EH (cell line): ENCODE measurements around the gene PCBD2.
"Not testable (repeated sequence)": the region's sequence is repeated elsewhere in the genome, so short reads cannot be mapped to it uniquely, and the experiment has no call there.

ENCODE experiments used
- DNase-seq: peaks from one replicate; pipeline ENCODE4 v3.0.0-alpha.2; 2015; ENCODE audit warnings: low read depth

PCBD2 gene

DNA sequence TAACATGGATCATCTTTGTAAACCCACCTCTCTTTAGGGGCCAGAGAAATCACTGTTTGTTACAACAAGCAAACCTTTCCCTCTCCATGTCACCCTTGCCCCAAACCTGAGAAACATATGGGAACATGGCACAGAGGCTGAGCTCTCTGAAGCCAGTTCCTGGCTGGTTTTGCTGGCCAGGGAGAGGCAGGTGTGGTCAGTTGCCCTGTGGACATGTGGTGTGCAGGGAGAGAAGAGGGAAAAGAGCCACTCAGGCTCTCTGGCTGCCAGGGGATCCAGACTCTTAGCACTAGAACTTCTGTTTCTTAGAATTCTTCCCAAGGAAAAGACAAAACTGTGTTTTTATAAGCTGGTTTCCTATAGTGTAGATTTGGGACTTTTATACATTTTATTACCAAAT is 58.2 kb downstream of the PCBD2 start:
- no peak for DNase-seq

DNA sequence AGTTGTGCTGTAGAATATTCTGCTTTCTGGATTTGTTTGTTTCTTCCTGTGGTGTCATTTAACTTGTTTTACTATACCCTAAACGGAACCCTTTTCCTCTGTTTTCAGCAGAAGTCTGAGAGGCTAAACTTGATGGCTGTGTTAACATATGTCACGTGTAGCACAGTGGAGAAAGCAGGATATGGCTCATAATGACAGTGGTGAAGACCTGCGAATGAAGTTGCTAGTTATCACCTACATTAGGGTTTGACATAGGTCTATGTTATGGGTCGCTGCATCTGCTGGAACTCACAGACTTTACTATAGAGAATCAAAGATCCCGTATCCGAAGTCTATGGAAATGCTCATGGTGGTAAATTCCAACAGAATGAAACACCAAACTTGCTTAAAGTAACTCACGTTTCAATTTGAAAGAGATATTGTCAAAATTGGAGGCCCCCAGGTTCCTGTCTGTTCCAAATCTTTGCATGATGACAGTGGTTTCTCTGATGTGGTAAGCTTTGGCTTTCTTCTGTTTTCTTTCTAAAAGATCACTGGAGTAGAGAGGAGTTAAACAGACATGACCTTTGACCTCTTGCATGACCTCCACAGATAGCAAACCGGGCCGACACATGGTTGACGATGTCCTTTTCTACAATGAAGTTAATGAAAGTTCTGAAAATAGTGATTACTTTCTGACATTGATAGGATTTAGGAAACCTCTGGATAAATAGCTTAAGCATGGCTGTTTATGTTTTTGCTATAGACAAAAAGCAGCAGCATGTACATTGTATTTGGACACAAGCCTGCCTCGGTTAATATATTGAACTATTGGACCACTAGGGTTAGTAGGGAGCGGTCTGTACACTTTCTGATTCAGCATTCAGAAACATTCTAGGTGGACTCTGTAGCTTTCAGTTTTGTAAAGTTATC is 59.7 kb downstream of the PCBD2 start:
- no peak for DNase-seq

DNA sequence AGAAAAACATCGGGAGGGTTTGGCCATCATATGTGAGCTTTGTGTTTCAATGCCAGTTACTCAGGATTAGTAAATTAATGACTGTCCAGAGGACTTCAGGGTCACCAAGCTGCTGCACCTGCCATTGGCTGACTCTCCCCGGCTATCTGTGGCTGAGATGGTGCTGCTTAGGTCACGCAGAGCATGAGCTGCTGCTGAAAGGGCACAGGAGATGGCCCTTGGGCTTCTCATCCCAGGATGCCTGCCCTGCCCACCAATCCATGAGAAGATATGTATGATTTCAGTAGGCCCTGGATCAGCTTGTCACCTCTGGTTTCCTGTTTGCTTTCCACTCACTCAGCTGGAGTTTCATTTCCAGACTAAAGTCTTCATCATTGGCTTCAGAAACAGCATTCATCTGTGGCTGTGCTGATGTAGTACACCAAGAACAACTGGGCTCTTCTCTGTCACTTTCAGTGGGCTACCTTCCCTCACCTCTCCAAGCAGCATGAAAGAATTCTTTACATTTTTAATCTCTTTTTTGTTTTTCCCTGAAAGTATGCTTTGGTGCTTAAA is 60.4 kb downstream of the PCBD2 start:
- no peak for DNase-seq

DNA sequence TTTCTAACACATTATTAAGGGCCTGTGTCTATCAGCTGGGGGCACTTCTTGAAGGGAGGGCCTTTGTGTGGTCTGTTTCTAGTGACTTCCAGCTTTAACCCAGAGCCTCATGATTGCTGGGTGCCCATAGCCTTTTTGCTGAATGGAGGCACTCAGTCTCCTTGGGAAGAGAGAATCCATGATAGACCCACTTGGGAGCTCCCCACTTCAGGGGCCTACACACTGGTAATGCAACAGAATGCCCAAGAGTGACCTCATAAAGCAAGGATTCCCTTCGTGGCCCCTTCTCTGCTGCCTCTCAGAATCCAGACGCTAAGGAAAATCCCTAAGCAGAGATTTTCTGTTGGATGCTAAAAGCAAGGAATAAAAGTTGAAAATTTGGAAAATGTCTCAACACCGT is 62.7 kb downstream of the PCBD2 start, which contains the start of gene CATSPER3:
Gene CATSPER3, plus strand, starts transcription at position 301 of the 400 bp plus-strand sequence. Its CDS starts 85 bp downstream, at position 386.
- no peak for DNase-seq

DNA sequence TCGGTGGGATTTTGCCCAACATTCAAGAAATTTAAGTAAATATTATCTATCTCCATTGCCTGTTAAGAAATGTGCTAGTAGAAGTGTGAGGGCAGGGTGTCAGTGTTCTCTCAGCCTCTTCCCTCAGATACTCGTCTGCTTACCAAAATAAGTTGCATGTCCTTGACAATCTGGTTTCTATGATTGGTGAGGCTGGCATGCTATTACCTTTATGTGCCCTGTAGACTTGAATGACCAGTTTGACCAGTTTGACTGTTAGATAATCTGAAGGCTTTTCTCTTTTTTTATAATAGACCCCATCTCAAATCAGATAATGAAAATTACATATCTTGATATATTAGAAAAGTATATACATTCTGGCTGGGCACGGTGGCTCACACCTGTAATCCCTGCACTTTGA is 63.1 kb downstream of the PCBD2 start:
- DNase-seq: no peak

DNA sequence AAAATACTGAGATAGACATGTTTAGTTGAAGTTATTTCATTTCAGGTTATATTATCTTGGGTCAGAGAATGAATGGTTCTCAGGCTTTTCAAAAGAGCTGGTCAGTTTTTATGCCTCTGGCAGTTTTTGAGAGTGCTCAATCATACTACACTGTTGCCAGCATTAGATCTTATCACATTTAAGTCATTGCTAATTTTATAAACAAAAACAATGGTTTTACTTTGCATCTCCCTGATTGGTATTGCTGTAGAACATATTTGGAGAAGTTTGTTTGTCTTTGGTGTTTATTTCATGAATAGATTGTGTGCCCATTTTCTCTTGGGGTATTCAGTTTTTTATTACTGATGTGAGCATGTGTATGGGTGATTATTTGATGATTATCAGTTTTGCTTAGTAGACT is 64.2 kb downstream of the PCBD2 start:
- peak; percentile 18 for DNase-seq

DNA sequence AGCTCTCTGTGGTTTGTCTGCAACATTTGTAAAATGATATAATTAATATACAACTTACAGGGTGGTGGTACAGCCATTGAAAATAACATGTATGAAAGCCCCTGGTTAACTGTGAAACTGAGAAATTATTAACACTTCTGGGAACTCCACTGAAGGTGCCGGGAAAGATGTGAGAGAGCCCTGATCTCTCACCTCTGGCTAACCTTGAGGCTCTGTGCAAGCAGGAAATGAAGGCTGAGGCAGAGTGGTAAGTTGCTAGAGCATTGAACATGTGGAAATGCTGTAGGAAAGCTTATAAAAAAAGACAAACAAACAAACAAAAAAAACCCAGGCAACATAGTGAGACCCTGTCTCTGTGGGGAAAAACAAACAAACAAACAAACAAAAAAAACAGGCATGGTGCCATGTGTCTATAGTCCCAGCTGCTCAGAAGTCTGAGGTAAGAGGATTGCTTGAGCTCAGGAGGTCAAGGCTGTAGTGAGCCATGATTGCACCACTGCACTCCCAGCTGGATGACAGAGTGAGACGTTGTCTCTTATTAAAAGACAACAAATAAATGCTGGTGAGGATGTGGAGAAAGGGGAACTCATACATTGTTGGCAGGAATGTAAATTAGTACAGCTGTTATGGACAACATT is 70.3 kb downstream of the PCBD2 start:
- DNase-seq: no peak

DNA sequence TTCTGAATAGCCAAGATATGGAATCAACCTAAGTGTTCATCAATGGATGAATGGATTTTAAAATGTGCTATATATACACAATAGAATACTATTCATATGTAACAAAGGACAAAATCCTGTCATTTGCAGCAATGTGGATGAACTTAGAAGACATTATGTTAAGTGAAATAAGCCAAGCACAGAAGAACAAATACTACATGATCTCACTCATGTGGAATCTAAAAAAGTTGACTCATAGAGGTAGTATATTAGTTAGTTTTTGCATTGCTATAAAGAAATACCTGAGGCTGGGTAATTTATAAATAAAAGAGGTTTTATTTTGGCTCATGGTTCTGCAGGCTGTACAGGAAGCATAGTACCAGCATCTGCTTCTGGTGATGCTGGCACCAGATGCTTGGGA is 70.9 kb downstream of the PCBD2 start:
- DNase-seq: no peak

DNA sequence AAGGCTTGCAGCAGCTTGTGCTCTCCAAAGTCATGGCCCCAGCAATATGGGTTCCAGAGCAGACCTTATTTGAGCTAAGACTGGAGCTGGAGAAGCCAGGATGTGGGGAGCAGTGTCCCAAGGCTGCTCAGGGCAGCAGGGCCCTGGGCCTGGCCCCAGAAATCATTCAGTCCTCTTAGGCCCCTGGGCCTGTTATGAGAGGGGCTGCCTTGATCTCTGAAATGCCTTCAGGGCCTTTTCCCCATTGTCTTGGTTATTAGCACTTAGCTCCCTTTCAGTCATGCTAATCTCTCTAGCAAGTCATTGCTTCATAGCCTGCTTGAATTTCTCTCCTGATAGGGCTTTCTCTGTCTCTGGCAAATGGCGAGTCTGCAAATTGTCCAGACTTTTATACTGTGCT is 71.9 kb downstream of the PCBD2 start:
- no peak for DNase-seq

DNA sequence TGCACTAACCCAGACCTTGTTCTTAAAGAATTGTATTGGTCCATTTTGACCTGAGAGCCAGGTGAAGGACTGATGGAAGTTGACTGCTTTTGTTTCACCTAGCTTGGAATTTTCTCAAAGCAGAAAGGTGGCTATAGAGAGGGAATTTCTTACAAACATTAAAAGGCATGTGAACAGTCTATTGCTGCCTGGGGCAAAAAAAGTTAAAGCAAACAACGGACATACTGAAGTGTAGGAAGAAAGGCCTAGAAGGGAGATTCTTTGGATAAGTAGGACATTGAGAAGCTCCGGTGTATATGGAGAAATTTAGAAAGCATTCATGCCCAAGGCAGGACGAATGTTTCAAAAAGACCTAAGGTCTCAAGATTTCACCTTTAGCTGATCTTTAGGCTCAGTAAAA is 74.5 kb downstream of the PCBD2 start:
- no peak for DNase-seq

DNA sequence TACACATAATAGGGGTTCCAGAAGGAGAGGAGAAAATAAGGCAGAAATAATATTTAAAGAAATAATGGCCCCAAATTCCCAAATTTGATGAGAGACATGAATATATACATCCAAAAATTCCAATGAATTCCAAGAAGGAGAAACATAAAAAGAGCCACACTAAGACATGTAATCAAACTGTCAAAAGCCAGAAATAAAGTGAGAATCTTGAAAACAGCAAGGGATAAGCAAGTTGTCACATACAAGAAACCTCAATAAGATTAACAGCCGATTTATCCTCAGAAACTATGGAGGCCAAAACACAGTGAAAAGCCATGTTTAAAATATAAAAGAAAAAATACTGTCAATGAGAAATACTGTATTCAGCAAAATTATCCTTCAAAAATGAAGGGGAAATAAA is 77.3 kb downstream of the PCBD2 start:
- no peak for DNase-seq

DNA sequence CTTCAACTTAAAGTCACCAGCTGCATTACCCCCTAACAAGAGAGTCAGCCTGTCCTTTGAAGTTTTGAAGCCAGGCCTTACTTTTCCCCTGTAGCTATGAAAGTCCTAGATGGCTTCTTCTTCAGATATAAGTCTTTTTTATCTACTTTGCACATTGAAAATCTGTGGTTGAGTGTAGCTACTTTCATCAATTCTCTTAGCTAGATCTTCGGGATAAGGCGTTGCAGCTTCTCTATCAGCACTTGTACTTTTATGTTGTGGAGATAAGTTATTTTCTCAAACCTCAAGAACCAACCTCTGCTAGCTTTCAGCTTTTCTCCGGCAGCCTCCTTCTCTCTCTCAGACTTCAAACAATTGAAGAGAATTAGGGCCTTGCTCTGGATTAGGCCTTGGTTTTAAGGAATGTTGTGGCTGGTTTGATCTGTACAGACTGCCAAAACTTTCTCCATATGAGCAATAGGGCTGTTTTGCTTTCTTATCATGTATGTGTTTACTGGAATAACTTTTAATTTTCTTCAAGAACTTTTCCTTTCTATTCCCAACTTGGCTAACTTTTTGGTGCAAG is 84.4 kb downstream of the PCBD2 start:
- peak; percentile 6 for DNase-seq

DNA sequence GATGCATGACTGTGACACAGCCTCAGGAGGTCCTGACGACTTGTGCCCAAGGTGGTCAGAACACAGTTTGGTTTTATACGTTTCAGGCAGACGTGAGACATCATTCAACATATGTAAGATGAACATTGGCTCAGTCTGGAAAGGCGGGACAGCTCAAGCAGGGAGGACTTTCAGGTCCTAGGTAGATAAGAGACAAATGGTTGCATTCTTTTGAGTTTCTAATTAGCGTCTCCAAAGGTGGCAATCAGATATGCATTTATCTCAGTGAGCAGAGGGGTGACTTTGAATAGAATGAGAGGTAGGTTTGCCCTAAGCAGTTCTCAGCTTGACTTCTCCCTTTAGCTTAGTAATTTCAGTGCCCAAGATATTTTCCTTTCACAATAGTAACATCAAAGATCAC is 85.3 kb downstream of the PCBD2 start:
- DNase-seq: not testable (repeated sequence)

DNA sequence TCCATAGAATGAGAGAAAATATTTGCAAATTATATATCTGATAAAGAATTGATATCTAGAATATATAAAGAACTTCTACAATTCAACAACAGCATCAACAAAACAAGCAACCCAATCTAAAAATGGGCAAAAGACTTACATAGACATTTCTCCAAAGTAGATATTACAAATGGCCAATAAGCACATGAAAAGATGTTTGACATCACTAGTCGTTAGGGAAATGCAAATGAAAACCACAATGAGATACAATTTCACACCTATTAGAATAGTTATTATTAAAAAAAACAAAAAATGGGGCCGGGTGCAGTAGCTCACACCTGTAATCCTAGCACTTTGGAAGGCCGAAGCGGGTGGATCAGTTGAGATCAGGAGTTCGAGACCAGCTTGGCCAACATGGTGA is 87.2 kb downstream of the PCBD2 start:
- no peak for DNase-seq

DNA sequence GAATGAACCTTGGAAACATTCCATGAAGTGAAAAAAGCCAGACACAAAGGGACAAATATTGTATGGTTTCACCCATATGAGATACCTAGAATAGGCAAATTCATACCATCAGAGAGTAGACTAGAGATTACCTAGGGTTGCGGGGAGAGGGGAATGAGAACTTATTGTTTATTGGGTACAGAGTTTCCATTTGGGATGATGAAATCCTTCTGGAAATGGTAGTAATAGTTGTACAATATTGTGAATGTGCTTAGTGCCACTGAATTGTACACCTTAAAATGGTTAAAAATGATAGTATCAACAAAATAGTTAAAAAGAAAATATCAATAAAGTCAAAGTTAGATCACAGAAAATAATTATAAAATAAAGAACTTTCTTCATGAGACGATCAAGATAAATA is 88.2 kb downstream of the PCBD2 start:
- no peak for DNase-seq

DNA sequence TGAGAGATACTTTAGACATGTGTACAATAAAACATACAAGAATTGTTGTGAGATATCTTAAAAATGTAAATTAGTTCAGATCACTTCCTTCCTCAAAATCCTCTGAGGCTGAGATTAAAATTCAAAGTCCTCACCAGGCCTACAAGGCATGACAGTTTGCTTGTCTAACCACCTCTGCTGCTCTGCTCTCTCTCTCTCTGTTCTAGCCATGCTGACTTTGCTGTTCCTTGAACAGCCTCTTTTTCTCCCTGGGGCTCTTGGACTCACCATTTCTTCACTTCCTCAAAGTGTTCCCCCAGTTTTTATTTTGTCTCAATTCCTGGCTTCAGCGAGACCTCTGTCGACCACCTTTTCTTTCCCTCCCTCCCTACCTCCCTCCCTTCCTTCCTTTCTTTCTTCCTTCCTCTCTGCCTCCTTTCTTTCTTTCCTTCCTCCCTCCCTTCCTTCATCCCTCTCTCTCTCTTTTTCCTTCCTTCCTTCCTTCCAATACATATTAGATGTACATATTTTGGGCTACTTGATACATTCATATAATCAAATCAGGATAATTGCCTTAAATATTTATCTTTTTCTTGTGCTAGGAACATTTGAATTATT is 89.7 kb downstream of the PCBD2 start:
- DNase-seq: no peak

DNA sequence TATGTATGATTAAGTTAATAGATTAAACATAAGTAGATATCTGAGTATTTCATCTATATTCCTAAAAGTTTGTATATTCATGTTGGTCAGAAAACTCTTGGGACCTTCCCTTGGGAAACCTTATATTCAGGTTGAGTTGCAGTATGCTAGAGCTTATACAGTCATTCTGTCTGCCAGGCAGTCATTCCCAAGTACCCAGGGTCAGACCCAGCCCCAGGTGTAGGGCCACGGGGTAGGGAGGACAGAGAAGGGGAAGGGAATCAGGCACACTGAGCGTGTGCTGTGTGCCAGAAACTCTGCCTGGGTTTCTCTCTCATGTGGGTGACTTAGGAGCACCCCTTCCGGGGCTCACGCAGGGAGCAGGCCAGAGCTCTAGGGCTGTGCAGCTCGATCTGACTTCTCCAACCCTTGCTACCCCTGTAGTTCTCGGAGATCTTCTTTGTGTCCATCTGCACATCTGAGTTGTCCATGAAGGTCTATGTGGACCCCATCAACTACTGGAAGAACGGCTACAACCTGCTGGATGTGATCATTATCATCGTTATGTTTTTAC is 91.0 kb downstream of the PCBD2 start:
- no peak for DNase-seq

DNA sequence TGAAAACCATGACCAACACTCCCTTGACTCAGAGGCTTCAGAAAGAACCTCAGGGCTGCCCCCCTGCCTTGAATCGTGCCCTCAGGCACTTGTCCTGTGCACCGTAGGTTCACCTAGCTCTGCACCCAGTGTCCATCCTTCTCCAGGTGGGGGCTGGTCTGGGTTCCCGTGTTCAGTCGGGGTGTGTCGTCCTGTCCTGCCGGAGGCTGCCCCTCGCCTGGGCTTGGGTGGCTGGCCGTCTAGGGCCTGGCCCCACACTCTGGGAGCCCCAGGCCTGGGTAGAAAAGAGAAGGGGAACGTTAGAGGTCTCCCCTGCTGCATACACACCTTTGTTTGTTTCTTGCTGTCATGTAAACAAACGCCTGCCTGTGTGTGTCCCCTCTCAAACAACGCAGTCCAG is 92.1 kb downstream of the PCBD2 start:
- DNase-seq: no peak

DNA sequence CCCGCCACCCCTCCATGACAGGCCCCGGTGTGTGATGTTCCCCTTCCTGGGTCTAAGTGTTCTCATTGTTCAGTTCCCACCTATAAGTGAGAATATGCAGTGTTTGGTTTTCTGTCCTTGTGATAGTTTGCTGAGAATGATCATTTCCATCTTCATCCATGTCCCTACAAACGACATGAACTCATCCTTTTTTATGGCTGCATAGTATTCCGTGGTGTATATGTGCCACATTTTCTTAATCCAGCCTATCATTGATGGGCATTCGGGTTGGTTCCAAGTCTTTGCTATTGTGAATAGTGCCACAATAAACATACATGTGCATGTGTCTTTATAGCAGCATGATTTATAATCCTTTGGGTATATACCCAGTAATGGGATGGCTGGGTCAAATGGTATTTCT is 93.1 kb downstream of the PCBD2 start:
- DNase-seq: not testable (repeated sequence)

DNA sequence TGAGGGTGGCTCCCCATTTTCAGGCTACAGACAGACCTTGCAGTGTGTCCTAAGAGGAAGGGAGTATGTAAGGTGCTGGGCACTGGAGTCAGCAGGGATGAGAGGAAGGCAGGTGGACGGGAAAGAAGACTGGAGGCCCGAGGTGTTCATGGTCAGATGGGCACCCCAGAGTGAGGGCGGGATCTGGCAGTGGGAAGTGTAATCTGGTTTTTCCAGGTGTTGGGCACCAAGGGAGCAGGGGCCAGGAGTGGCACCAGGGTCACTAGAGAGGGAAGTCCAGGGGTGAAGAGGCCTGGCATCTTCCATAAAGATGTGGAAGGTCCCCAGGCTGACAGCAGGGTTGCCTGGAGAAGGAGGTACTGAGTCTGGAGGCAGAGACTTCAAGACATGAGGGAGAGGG is 99.4 kb downstream of the PCBD2 start:
- DNase-seq: no peak

DNA sequence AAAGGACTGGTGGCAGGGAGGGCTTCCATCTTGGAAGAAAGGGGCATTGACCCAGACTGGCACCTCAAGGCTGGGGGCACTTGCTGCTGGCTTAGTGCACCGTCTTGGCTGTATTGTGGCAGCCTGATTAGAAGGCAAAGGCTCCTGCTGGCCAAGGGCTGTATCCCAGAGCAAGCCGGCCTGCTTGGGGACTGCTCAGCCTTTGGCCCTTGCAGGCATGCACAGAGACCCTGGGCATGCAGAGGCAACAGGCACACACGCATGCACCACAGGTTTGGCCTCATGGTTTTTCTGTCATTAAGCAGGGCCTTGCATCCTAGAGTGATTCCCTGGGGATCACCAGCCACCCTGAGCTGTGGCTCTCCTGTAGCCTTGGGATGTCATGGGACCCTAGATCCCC is 100.1 kb downstream of the PCBD2 start:
- no peak for DNase-seq

DNA sequence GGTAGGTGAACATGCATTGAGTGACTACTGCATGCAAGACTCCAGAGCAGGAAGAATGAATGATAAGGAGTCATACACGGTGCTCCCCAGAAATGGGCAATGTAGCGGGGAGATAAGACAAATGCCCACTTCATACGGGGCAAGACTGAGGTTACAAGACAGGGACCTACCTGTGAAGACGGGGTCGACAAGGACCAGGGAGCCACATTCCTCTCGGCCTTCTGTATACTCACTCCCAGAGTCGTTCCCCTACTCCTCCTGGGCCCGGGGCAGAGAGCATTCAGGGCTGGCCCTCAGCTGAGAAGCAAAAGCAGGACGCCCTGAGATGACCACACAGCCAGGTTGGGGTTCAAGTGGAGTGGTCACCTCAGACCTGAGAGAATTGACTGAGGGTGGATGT is 102.4 kb downstream of the PCBD2 start:
- no peak for DNase-seq
